DMS 273 (cell line): ENCODE data around the gene DRGX.

Experiments
- DNase-seq: peaks from one replicate; lab custom pipeline; 2025; ENCODE audit not compliant: unreplicated experiment; lab: John Stamatoyannopoulos, UW

The DRGX gene

DNA sequence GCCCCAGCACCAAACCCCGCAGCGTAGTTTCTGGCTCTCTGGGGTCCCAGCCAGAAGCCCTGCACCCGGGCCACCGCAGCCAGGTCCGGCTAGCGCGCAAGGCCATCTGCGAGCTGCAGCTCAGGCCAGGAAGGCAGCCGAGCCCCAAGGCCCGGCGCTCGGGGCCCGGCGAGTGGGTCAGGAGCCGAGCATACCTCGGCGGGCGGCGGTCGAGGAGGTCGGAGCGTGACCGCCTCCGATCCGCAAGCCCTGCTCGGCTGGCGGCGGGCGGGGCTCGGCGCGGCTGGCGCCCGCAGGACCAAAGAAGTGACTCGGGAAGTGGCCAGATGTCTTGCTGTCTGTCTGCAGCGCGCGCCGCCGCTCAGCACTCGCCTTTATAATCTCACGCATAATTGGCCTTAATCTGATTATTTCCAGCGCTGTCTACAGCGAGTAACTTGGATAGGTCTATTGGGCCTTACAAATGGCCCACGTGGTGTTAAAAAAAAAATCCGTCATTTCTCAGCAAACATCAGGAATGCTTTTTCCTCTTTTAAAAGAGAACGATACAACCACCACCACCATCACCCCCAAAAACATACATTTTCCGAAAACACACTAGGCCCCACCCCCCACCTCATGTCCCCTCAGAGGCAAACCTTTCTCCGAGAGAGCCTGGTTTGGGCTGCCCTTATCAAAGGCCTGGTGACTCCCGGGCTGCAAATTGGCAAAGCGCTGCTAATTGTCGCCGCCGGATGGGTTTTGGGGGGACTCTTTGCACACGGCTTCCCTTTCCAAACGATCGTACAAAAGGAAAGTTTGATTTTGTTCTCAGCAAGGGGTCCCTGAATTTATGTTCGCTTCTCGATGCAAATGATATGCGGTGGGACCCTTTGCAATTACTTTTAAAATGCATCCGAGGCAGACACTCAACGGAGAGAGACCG is at the start of gene DRGX:
DRGX (minus strand) TSS at position 349 of the 925 bp plus-strand sequence. CDS start 649 bp downstream, outside the sequence.
- DNase-seq: peak; percentile 40

DNA sequence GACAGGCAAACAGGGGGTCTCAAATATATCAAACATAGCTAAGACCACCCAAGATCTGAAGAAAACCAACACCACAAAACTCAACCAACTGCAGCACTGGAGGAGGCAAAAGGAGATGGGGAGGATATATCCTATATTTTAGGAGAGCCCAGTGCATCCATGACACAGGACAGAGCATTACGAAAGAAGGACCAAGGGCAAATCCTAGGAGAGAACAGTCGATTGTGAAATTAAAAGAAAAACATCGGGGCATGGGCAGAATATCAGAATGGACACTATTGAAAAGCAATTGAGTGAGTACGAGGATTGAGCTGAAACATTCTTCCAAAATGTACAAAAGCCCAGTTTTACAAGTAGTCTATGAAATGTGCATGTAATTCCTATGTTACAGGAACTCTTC is 48.5 kb upstream of the DRGX start:
- DNase-seq: no peak

DNA sequence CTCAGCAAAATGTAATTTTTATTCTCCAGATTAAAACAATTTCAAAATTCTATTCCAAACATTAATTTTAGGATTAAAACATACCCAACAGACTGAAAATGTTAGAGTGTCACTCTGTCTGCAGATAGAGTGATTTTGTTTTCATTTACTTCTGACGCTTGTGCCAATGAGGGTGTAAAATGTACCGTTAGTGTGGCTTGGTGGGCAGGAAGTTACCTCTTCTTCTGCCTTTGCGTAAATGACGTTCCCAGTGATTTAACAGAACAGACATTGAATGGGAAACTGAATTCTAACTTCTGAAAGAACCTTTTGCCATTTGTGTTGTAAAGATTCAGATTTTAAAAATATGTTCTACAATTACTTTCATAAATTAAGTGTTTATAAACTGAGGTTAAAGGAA is 47.0 kb upstream of the DRGX start:
- DNase-seq: no peak

- DNase-seq: no peak
These were observed 45.9 kb upstream of the DRGX start for GRCh38 chr10:49441488-49442476.

DNA sequence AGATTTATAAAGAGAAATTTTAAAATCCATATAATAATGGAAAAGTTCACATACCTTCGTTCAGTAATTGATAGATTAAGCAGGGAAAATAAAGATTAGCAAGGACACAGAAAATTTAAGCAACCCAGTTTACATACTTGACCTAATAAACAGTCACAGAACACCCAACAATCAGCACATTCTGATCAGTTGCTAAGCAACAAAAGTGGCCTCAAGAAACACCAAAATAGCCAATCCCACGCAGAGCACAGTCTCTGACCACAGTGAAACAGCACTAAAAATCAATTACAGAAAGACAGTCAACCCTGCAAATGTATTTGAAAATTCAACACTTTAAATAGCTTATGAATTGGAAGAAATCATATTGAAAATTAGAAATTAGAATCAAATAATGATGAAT is 39.3 kb upstream of the DRGX start:
- DNase-seq: no peak

DNA sequence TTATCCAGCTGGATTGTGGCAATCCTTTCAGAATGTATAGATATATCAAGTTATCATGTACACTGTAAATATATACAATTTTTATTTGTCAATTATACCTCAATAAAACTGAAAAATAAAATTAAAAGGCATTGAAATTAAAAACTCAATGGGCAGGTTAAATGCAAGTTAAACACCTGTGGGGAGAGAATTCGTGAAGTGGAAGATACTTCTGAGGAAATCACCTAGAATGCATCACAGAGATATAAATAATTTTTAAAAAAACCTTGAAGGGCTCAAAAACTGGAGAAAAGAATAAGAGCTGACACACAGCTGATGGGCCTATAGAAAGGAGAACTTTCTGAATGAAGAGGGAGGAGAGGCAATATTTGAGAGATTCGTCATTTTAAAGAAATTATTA is 37.2 kb upstream of the DRGX start:
- no peak for DNase-seq

DNA sequence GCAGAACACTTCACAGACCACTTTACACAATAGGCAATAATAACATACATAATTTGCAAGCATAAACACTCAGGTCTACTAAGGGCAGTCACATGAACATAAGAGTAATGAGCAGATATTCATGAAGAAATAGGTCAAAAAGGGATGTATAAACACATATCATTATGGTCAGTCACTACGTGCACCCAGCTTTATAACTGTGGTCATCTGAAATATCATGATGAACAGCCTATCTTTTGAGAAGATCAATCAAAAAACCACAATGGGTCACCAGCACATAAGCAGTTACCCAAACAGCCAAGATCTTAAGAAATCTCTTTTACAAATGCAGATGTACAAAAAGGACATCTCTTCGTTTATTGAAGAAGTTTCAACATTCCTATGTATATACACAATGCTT is 35.5 kb upstream of the DRGX start:
- DNase-seq: no peak

DNA sequence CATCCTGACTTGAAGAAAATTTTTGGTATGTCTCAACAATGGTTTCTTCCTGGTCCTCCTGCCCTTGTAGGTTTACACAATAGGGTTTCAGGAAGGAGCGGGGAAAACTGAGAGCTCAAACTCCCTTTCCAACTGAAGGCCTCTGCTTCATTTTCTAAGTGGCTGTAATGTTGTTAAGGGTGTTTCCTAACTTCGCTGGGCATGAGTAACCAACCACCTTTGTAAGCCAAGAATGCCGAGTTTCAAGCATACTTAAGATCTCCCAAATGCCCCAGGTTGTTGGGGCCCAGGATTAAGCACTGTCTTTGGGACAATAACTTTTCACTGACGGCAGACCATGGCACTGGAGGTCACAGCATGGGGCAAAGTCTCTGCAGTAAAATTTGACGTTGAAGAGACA is 33.6 kb upstream of the DRGX start:
- DNase-seq: no peak

DNA sequence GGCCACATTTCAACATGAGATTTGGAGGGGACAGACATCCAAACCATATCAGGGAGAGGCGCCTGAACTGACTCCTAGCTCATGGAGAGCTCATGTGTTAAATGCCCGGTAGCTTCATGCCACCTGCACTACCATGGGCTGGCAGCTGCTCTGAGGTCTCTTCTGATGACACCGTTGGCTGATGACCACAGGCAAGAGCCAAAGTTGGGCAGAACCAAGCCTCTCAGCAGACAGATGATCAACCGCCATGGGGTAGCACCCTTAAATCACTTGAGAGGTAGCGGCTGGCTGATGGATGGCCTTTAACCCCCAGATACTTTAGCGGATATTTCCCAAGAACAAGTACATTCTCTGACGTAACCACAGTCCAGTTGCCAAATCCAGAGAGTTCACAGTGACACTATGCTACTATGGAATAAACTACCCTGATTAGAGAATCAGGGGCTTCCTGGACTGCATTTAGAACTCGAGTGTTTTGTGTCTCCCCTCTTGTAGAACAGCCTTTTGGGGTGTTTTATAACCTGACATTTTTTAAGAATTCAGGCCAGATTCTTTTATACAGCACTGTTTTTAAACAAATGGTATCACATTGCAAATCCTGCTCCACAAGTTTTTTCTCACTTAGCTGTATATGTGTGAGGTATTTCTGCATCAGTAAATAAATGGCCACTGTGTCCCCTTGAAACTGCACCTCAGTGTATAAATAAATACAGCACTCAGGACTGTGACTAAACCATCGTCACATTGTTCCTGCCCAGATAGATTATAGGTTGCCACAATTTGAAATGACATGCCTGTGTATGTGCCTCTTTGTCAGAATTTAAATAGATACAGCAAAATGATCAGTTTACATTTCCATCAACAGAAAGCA is 30.8 kb upstream of the DRGX start:
- no peak for DNase-seq

DNA sequence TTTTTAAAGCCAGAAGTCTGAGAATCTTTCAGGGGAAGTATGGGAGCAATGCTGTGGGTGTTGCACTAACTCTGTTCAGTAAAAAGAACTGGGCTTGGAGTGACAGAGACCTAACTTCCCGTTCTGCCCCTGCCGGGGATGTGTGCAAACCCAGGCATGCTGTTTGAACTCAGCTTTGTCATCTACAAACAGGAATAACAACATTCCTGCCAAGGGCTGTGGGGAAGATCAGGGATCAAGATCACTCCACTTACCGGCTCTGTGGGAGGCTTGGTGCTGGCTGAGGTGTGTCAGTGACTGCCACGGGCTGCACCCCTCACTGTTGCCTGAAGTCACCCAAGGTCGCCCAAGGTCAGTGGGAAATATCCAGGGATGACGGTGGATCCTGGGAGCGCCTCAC is 23.1 kb upstream of the DRGX start:
- no peak for DNase-seq

DNA sequence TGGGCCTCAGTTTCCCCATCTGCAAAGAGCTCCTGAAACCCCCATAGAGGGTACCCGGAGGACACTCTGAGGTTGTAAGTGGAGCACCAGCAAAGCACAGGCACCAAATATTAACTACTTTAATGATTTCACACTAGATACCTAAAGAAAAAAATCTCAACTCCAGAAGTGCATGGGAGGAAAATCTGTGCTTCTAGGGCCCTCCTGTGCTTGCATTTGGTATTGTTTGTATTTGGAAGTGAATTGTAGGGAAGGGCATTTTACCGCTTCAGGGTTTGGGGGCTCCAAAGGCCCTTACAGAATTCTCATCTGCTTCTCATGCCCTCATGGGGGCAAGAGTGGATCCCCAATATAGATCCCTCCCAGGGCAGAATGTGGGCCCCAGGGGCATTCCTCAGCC is 22.4 kb upstream of the DRGX start:
- no peak for DNase-seq

GRCh38 chr10:49418053-49418326 is 22.1 kb upstream of the DRGX start:
- no peak for DNase-seq

GRCh38 chr10:49417311-49418052 is 21.6 kb upstream of the DRGX start:
- DNase-seq: no peak

- no peak for DNase-seq
These were observed 20.0 kb upstream of the DRGX start for GRCh38 chr10:49415846-49416245.

DNA sequence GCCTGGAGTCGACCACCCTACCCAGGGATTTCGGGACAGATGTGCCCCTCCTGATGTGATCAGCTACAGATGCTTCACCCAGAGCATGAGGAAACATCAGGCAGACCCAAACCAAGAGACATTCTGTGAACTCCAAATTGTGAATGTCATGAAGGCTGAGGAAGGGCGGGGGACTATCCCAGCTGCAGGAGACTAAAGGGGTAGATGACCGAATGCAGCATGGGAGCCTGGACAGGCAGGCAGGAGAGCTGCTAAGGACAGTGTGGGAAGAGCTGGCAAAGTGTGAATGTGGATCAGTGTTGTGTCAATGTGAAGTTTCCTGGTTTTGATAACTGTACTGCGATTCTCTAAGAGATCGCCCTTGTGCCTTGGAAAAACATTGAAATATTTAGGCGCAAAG is 19.2 kb upstream of the DRGX start:
- DNase-seq: no peak

- no peak for DNase-seq
These were observed 18.6 kb upstream of the DRGX start for GRCh38 chr10:49414496-49414895.

GRCh38 chr10:49412571-49412970 is 16.7 kb upstream of the DRGX start:
- no peak for DNase-seq

DNA sequence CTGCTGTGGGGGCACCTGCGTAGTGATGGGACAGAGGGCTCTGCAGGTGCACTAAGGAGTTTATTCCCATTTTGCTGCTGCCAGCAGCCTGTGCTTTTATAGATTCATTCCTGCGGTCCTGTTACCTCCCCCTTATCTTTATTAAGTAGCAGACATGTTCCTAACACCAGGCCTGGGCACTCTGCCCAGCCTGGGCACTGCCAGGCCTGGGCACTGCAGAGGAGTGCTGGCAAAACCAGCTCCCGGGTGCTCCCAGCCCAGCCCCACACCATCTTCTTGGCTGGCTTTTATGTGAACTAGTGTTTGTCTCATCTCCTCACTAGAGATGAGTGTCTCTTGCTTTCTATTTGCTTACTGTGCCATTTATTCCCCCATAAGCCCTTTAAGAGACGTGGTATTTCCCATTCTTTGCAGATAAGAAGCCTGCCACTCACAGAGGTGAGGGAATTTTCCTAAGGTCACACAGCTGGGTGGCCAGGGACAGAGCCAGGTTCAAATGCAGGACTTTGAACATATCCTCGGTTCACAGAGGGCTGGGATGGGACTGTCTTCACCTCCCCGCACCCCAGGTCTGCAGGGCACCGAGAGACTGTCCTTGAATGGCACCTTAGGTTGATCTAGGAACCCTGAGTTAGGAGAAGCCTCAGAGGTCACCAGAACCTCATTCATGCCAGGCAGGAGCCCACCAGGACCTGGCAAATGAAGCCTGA is 14.6 kb upstream of the DRGX start:
- DNase-seq: no peak

DNA sequence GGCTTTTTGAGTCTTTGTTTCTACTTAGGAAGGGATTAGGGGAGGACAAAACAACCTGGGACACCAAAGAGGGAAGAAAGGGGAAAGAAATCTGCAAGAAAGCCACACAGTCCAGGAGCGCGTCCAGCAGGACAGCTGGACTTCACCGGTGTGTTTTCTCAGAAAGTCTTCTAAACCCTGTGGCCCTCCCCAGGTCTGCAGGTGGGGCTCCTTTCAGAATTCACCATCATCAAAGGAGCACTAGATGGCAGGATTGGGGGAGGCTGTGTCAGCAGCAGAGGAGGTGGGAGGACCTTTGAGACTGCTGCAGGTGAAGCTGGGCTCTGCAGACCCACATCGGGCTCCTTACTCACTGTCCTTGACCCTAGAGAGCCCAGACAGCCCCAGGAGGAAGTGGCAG is 13.9 kb upstream of the DRGX start:
- DNase-seq: no peak
